HepG2 (cell line): ENCODE measurements around the gene TEDC2. TPM values are rescaled to one million over a fixed set of nuclear protein-coding genes. Genes with fewer than 3 reads are reported as not detected.

Experiments
- ATAC-seq: fragments of 200-7000 bp; cut with Tn5 transposase; 3 replicates; pipeline ENCODE4 v1.9.1; 2020; ENCODE audit warnings: mild to moderate bottlenecking, moderate library complexity
- BruUV-seq: library from RNA; stranded (reverse); fragments of 400-500 nt; replicated peaks from 2 replicates; lab custom pipeline; 2021; lab: Mats Ljungman, UMichigan
- CTCF ChIA-PET: fragments of 300-600 bp; formaldehyde crosslinking; extraction: SDS; loops from one replicate; lab custom pipeline; 2021; ENCODE audit warnings: low total read pairs, inconsistent platforms, low intra/inter-chr PET ratio; lab: Yijun Ruan, JAX
- POLR2A ChIA-PET: fragments of 350-600 bp; sonication (Branson Sonifier 250); formaldehyde crosslinking; loops from one replicate; lab custom pipeline; 2020; ENCODE audit warnings: antibody characterized with exemption, inconsistent platforms; lab: Yijun Ruan, JAX
- DNase-seq: peaks from one replicate; pipeline ENCODE4 v3.0.0-alpha.2; 2015; ENCODE audit warnings: low spot score
- FAIRE-seq: peaks from 3 replicates; lab custom pipeline; 2011; peaks lifted over from hg19 to GRCh38; lab: Jason Lieb, UNC
- H2AFZ ChIP-seq: one replicate; pipeline ENCODE4 v1.6.1; 2011; ENCODE audit warnings: low read length, inconsistent platforms
- H3K27ac ChIP-seq: fragments of 300-600 bp; 3 replicates; pipeline ENCODE4 v1.8.0; 2011; ENCODE audit warnings: mixed run types, mild to moderate bottlenecking, mixed read lengths, low read length, inconsistent platforms; ENCODE audit not compliant: insufficient read depth; ENCODE audit errors: extremely low read length
- H3K27me3 ChIP-seq, 2 experiments: fragments of 200-600 bp in 1 of 2; 2 replicates in 1 of 2; 3 replicates in 1 of 2; pipeline versions ENCODE4 v1.6.0 to v1.8.0; 2011; ENCODE audit warnings: low read length in 2 of 2, mild to moderate bottlenecking in 2 of 2, moderate library complexity in 2 of 2, inconsistent platforms in 1 of 2; ENCODE audit not compliant: insufficient read depth in 2 of 2, control insufficient read depth in 1 of 2
- H3K36me3 ChIP-seq, 2 experiments: fragments of 200-600 bp in 1 of 2; replicated peaks in 1 of 2; 2 replicates in 1 of 2; 3 replicates in 1 of 2; pipeline versions ENCODE4 v1.5.1 to v1.8.0; 2011; ENCODE audit warnings: low read length in 2 of 2, inconsistent platforms in 1 of 2; ENCODE audit not compliant: insufficient read depth in 2 of 2, control insufficient read depth in 1 of 2
- H3K4me1 ChIP-seq: 2 replicates; pipeline ENCODE4 v1.5.1; 2012; ENCODE audit warnings: low read length, inconsistent platforms; ENCODE audit not compliant: insufficient read depth
- H3K4me2 ChIP-seq: 2 replicates; pipeline ENCODE4 v1.6.0; 2011; ENCODE audit warnings: low read depth, low read length, inconsistent platforms
- H3K4me3 ChIP-seq, 3 experiments: fragments of 200-600 bp in 1 of 3; sonication (generic), shearing (Covaris generic) in 1 of 3; replicated peaks in 1 of 3; 2 replicates each; pipeline ENCODE4 v1.5.1; 2011 to 2016; ENCODE audit warnings: low read length in 3 of 3, inconsistent platforms in 2 of 3, low read depth in 2 of 3, mild to moderate bottlenecking in 2 of 3, control low read depth in 1 of 3, mixed read lengths in 1 of 3; ENCODE audit not compliant: insufficient read depth in 1 of 3
- H3K79me2 ChIP-seq: one replicate; pipeline ENCODE4 v1.6.1; 2011; ENCODE audit warnings: low read length, inconsistent platforms; ENCODE audit not compliant: insufficient read depth
- H3K9ac ChIP-seq: 2 replicates; pipeline ENCODE4 v1.6.0; 2011; ENCODE audit warnings: mild to moderate bottlenecking, low read depth, low read length, inconsistent platforms; ENCODE audit not compliant: insufficient read depth
- H3K9me3 ChIP-seq: 2 replicates; pipeline ENCODE4 v1.5.1; 2012; ENCODE audit warnings: mild to moderate bottlenecking, low read length
- H4K20me1 ChIP-seq: 2 replicates; pipeline ENCODE4 v1.6.0; 2011; ENCODE audit warnings: inconsistent platforms, mild to moderate bottlenecking, low read length, moderate library complexity; ENCODE audit not compliant: insufficient read depth
- AGO1 ChIP-seq: fragments of 200-400 bp; formaldehyde crosslinking; IDR thresholded peaks from 2 replicates; pipeline ENCODE4 v1.6.1; 2017; ENCODE audit warnings: mild to moderate bottlenecking, low read depth, low read length, moderate library complexity; ENCODE audit not compliant: poor library complexity, severe bottlenecking
- CEBPB ChIP-seq: IDR thresholded peaks from 2 replicates; pipeline ENCODE4 v1.6.1; 2011; ENCODE audit warnings: low read depth, low read length, improper control_type of control experiment, borderline replicate concordance
- FLYWCH1 ChIP-seq: sonication (generic); formaldehyde crosslinking; IDR thresholded peaks from 2 replicates; pipeline ENCODE4 v1.8.1; 2023; ENCODE audit warnings: mild to moderate bottlenecking, missing genetic modification reagents
- FOXA1 ChIP-seq, 2 experiments: fragments of 450-650 bp in 1 of 2; sonication (generic) in 1 of 2; formaldehyde crosslinking in 1 of 2; IDR thresholded peaks; 2 replicates each; pipeline versions ENCODE4 v1.4.0 to v1.6.1; 2016 to 2020; ENCODE audit warnings: missing genetic modification reagents in 1 of 2
- GATA4 ChIP-seq: sonication (generic); IDR thresholded peaks from 2 replicates; pipeline ENCODE4 v1.6.1; 2016; ENCODE audit warnings: antibody characterized with exemption, low read depth, borderline replicate concordance
- MAZ ChIP-seq, 2 experiments: sonication (generic) in 1 of 2; formaldehyde crosslinking in 1 of 2; IDR thresholded peaks; 2 replicates each; pipeline versions ENCODE4 v1.5.0 to v1.6.1; 2012 to 2020; ENCODE audit warnings: low read depth in 2 of 2, mild to moderate bottlenecking in 2 of 2, borderline replicate concordance in 1 of 2, improper control_type of control experiment in 1 of 2, low read length in 1 of 2, missing genetic modification reagents in 1 of 2, moderate library complexity in 1 of 2
- MEIS2 ChIP-seq: sonication (generic); formaldehyde crosslinking; IDR thresholded peaks from 2 replicates; pipeline ENCODE4 v1.9.0; 2021; ENCODE audit warnings: mild to moderate bottlenecking, missing genetic modification reagents
- ZFP82 ChIP-seq: sonication (generic); formaldehyde crosslinking; IDR thresholded peaks from 2 replicates; pipeline ENCODE4 v1.5.1; 2020; ENCODE audit warnings: mild to moderate bottlenecking, missing genetic modification reagents, borderline replicate concordance
- ZNF615 ChIP-seq: sonication (generic); formaldehyde crosslinking; IDR thresholded peaks from 2 replicates; pipeline ENCODE4 v1.5.0; 2020; ENCODE audit warnings: mild to moderate bottlenecking, missing genetic modification reagents, borderline replicate concordance
- WGBS: methylation state at CpG from one replicate; pipeline ENCODE4 v1.1.6; 2017; ENCODE audit warnings: low lambda C conversion rate; 5-methylcytosine and 5-hydroxymethylcytosine counted together
- in situ Hi-C: cut with HindIII; loops from 2 replicates; pipeline ENCODE4 v1.10.0; 2017; ENCODE audit warnings: low pct_unique_long_range_greater_than_20kb; ENCODE audit not compliant: extremely low pct_ligation_motif_present
- intact Hi-C: fragments of 100-400 bp; cut with micrococcal nuclease; formaldehyde crosslinking; loops from one replicate; pipeline ENCODE4 v1.10.0; 2022; ENCODE audit not compliant: unreplicated experiment
- polyA plus RNA-seq, 8 experiments: library from polyadenylated mRNA; depleted of rRNA in 3 of 8; stranded (reverse) in 7 of 8; unstranded in 1 of 8; fragments of >200 nt; fragmentation: Illumina TruSeq in 4 of 8; extraction: Trizol in 4 of 8; gene quantifications; 2 replicates each; pipeline versions ENCODE4 v1.2.1 to v1.2.3, GENCODE V29; 2011 to 2016; ENCODE audit warnings: low read depth in 4 of 8, missing spikeins in 1 of 8, mixed read lengths in 1 of 8; ENCODE audit not compliant: insufficient read depth in 1 of 8
- total RNA-seq, 5 experiments: library from RNA; depleted of rRNA; stranded (reverse); fragments of >200 nt; fragmentation: Illumina TruSeq; extraction: Trizol; gene quantifications; 2 replicates each; pipeline ENCODE4 v1.2.3, GENCODE V29; 2016; ENCODE audit warnings: low read depth in 1 of 5
- TF ChIP-seq, protein P1 (sequence below): sonication (generic); formaldehyde crosslinking; IDR thresholded peaks from 2 replicates; pipeline ENCODE4 v1.8.0; 2022; ENCODE audit warnings: mild to moderate bottlenecking, missing genetic modification reagents
- TF ChIP-seq, protein P2 (sequence below): sonication (generic); formaldehyde crosslinking; IDR thresholded peaks from 2 replicates; pipeline ENCODE4 v1.5.0; 2020; ENCODE audit warnings: mild to moderate bottlenecking, missing genetic modification reagents, borderline replicate concordance
- TF ChIP-seq, protein P3 (sequence below): sonication (generic); formaldehyde crosslinking; IDR thresholded peaks from 2 replicates; pipeline ENCODE4 v1.4.0; 2020; ENCODE audit warnings: missing genetic modification reagents

TEDC2 gene
- total and polyA plus RNA-seq, 2 of the 13 experiments (the other 11 are each of a cell fraction or from before 2014, with no cell fraction given) = 6.2 to 24.4 TPM

DNA sequence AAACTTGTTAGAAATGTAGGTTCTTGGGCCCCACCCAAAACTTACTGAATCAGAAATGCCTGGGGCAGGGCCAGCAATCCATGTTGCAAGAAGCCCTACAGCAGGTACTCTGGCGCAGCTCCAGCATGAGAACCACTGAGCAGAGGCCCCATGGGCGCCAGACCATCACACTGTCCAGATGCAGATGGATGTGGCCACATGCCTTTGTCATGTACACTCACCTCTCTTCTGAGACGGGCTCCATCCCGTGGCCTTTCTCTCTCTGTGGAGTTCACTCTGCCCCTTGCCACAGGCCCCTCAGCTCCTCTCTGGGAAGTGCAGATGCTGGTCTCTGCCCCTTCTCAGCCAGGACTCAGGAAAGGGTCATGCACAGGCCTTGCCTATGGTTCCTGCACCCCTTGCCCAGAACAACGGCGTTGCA lies 33.0 kb upstream of the TEDC2 start (continued):
- TF ChIP-seq, protein P1, sequence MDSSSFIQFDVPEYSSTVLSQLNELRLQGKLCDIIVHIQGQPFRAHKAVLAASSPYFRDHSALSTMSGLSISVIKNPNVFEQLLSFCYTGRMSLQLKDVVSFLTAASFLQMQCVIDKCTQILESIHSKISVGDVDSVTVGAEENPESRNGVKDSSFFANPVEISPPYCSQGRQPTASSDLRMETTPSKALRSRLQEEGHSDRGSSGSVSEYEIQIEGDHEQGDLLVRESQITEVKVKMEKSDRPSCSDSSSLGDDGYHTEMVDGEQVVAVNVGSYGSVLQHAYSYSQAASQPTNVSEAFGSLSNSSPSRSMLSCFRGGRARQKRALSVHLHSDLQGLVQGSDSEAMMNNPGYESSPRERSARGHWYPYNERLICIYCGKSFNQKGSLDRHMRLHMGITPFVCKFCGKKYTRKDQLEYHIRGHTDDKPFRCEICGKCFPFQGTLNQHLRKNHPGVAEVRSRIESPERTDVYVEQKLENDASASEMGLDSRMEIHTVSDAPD (CRISPR knock-in tag) = no peak

DNA sequence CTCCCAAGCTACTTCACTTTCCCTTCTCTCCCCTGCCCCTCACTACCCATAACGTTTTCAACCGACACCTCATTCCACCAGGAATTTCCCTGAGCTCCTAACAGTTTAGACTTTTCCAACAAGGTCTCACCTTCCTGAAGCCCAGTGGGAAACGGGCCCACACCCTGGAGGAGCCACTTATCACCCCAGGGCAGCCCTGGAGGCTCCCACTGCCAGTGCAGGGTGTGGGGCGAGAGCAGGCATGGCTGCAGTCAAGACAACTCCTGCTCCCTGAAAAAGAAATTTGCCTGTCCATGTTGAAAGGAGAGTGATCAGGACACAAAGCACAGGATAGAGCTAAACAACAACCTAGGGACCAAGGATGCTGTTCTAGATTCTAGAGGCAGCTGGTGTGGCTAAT lies 32.4 kb upstream of the TEDC2 start:
- TF ChIP-seq, protein P2, sequence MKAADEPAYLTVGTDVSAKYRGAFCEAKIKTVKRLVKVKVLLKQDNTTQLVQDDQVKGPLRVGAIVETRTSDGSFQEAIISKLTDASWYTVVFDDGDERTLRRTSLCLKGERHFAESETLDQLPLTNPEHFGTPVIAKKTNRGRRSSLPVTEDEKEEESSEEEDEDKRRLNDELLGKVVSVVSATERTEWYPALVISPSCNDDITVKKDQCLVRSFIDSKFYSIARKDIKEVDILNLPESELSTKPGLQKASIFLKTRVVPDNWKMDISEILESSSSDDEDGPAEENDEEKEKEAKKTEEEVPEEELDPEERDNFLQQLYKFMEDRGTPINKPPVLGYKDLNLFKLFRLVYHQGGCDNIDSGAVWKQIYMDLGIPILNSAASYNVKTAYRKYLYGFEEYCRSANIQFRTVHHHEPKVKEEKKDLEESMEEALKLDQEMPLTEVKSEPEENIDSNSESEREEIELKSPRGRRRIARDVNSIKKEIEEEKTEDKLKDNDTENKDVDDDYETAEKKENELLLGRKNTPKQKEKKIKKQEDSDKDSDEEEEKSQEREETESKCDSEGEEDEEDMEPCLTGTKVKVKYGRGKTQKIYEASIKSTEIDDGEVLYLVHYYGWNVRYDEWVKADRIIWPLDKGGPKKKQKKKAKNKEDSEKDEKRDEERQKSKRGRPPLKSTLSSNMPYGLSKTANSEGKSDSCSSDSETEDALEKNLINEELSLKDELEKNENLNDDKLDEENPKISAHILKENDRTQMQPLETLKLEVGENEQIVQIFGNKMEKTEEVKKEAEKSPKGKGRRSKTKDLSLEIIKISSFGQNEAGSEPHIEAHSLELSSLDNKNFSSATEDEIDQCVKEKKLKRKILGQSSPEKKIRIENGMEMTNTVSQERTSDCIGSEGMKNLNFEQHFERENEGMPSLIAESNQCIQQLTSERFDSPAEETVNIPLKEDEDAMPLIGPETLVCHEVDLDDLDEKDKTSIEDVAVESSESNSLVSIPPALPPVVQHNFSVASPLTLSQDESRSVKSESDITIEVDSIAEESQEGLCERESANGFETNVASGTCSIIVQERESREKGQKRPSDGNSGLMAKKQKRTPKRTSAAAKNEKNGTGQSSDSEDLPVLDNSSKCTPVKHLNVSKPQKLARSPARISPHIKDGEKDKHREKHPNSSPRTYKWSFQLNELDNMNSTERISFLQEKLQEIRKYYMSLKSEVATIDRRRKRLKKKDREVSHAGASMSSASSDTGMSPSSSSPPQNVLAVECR (CRISPR knock-in tag) = no peak
- no peak for TF ChIP-seq ZFP82
- no peak for TF ChIP-seq AGO1
- no peak for TF ChIP-seq MAZ (IDR thresholded peaks at IDR 0.05; ENCODE audit: borderline replicate concordance, low read depth, low read length)
- no peak for TF ChIP-seq MAZ (CRISPR knock-in tag; IDR thresholded peaks at IDR 0.05; ENCODE audit: low read depth)
- TF ChIP-seq GATA4 = no peak
- no peak for TF ChIP-seq CEBPB
- TF ChIP-seq, protein P3, sequence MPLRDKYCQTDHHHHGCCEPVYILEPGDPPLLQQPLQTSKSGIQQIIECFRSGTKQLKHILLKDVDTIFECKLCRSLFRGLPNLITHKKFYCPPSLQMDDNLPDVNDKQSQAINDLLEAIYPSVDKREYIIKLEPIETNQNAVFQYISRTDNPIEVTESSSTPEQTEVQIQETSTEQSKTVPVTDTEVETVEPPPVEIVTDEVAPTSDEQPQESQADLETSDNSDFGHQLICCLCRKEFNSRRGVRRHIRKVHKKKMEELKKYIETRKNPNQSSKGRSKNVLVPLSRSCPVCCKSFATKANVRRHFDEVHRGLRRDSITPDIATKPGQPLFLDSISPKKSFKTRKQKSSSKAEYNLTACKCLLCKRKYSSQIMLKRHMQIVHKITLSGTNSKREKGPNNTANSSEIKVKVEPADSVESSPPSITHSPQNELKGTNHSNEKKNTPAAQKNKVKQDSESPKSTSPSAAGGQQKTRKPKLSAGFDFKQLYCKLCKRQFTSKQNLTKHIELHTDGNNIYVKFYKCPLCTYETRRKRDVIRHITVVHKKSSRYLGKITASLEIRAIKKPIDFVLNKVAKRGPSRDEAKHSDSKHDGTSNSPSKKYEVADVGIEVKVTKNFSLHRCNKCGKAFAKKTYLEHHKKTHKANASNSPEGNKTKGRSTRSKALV = no peak
- TF ChIP-seq FOXA1 (IDR thresholded peaks at IDR 0.05) = no peak
- no peak for TF ChIP-seq FOXA1 (CRISPR knock-in tag; IDR thresholded peaks at IDR 0.05)
- TF ChIP-seq MEIS2 (CRISPR knock-in tag) = no peak
- TF ChIP-seq, protein P1 (CRISPR knock-in tag) = no peak
- TF ChIP-seq FLYWCH1 (CRISPR knock-in tag) = no peak
- TF ChIP-seq ZNF615 (CRISPR knock-in tag) = no peak

More for the DNA sequence above, 32.4 kb upstream of the TEDC2 start:
- Histone ChIP-seq H2AFZ (no peak overlapping the region), H3K9me3 (no peaks in the 10 kb centered on the region), H3K36me3 (peaks cover 2 to 7% of the 10 kb centered on the region in 2 experiments; a peak in 3 of 5 replicates), H3K4me1 (peaks cover 33% of the 10 kb centered on the region), H3K27ac (no peak overlapping the region), H3K4me3 (no peak overlapping the region), H3K27me3 (peaks cover 10 to 28% of the 10 kb centered on the region in 2 experiments), H3K4me2 (no peak overlapping the region), H4K20me1 (no peaks in the 10 kb centered on the region), H3K79me2 (peaks cover 15% of the 10 kb centered on the region), H3K9ac (no peak overlapping the region)
- intact Hi-C loops = loop anchor here (5.0 kb wide), 1 partner anchor 85 kb away; the partner anchor contains the start of gene ABCA3
- FAIRE-seq (no peak), ATAC-seq (no peak), DNase-seq (no peak)
- BruUV-seq = no TSS peak
- in situ Hi-C loops = loop anchor here (5.0 kb wide), 1 partner anchor 75 kb away; no protein-coding TSS in a partner anchor
- CTCF ChIA-PET = no interaction called here
- WGBS = 51% methylated on average over 4 of the region's 4 CpGs
- POLR2A ChIA-PET = no interaction called here
